ENCODE results near the gene TREM1. TPM values are rescaled to one million over a fixed set of nuclear protein-coding genes. Genes with fewer than 3 reads are reported as not detected.

The TREM1 gene
- total and polyA plus RNA-seq, 8 donors = 0.44 to 65.3 (median 1.8) TPM

GRCh38 chr6:41275489-41275888 lies 11.0 kb downstream of the TREM1 start:
- H3K4me1 ChIP-seq = peaks cover 3 to 87% of the 10 kb centered on the region in 2 donors
- intact Hi-C loops (cut with DNase I) = no loop called here
- H3K9me3 ChIP-seq = no peaks in the 10 kb centered on the region
- no peak for TF ChIP-seq CTCF (IDR thresholded peaks at IDR 0.05)
- no peaks in the 10 kb centered on the region for H3K36me3 ChIP-seq
- no peak for ATAC-seq
- no peak for DNase-seq
- H3K27ac ChIP-seq = peak overlapping the region in 1 of 2 donors; percentile 90
- peaks cover 0 to 5% of the 10 kb centered on the region in 2 donors for H3K27me3 ChIP-seq
- no peak overlapping the region for H3K4me3 ChIP-seq

- H3K9me3 ChIP-seq = no peaks in the 10 kb centered on the region
- ATAC-seq (no peak), DNase-seq (no peak)
- peaks cover 0 to 5% of the 10 kb centered on the region in 2 donors for H3K27me3 ChIP-seq
- H3K4me3 ChIP-seq = no peak overlapping the region
- H3K36me3 ChIP-seq = no peaks in the 10 kb centered on the region
- H3K4me1 ChIP-seq = peaks cover 3 to 75% of the 10 kb centered on the region in 2 donors
- peak overlapping the region in 1 of 2 donors; percentile 90 for H3K27ac ChIP-seq
- TF ChIP-seq CTCF (IDR thresholded peaks at IDR 0.05) = no peak
- intact Hi-C loops (cut with DNase I) = no loop called here
These were observed 12.2 kb downstream of the TREM1 start for GRCh38 chr6:41274256-41274655.

GRCh38 chr6:41273714-41274113 lies 12.8 kb downstream of the TREM1 start:
- no peak for DNase-seq
- Histone ChIP-seq H3K27ac (peak overlapping the region in 1 of 2 donors; percentile 90), H3K36me3 (no peaks in the 10 kb centered on the region)

GRCh38 chr6:41272591-41273240 lies 13.8 kb downstream of the TREM1 start:
- ATAC-seq = no peak
- H3K27me3 ChIP-seq = peaks cover 0 to 5% of the 10 kb centered on the region in 2 donors
- no peak for TF ChIP-seq CTCF (IDR thresholded peaks at IDR 0.05)
- H3K27ac ChIP-seq = peak overlapping the region in 1 of 2 donors; percentile 90
- no peaks in the 10 kb centered on the region for H3K36me3 ChIP-seq
- peaks cover 3 to 72% of the 10 kb centered on the region in 2 donors for H3K4me1 ChIP-seq
- no peak overlapping the region for H3K4me3 ChIP-seq
- intact Hi-C loops (cut with DNase I) = no loop called here
- no peak for DNase-seq
- H3K9me3 ChIP-seq = no peaks in the 10 kb centered on the region

More at GRCh38 chr6:41273714-41274113, 12.8 kb downstream of the TREM1 start:
- H3K9me3 ChIP-seq = no peaks in the 10 kb centered on the region
- TF ChIP-seq CTCF (IDR thresholded peaks at IDR 0.05) = no peak
- intact Hi-C loops (cut with DNase I) = no loop called here
- H3K4me3 ChIP-seq = no peak overlapping the region
- peaks cover 0 to 5% of the 10 kb centered on the region in 2 donors for H3K27me3 ChIP-seq
- no peak for ATAC-seq
- peaks cover 3 to 72% of the 10 kb centered on the region in 2 donors for H3K4me1 ChIP-seq

- Histone ChIP-seq H3K36me3 (no peaks in the 10 kb centered on the region), H3K27me3 (peaks cover 0 to 5% of the 10 kb centered on the region in 2 donors), H3K4me3 (peak overlapping the region in 1 of 2 donors; percentile 28), H3K9me3 (no peaks in the 10 kb centered on the region), H3K27ac (peak overlapping the region; percentile 3 to 90), H3K4me1 (peaks cover 3 to 64% of the 10 kb centered on the region in 2 donors)
- TF ChIP-seq CTCF (IDR thresholded peaks at IDR 0.05) = no peak
- peak; percentile 80 for ATAC-seq
- intact Hi-C loops (cut with DNase I) = no loop called here
- DNase-seq = peak in 2 of 4 donors; percentile 82 to 93
These were observed 14.5 kb downstream of the TREM1 start for GRCh38 chr6:41271901-41272395.
